GM21515 (cell line): ENCODE results near the gene TCIRG1.
"Not testable (repeated sequence)": the region's sequence is repeated elsewhere in the genome, so short reads cannot be mapped to it uniquely, and the experiment has no call there.

Experiments
- ATAC-seq: cut with Tn5 transposase; IDR thresholded peaks from one replicate; pipeline ENCODE4 v1.9.1; 2021; ENCODE audit not compliant: unreplicated experiment

The TCIRG1 gene

GRCh38 chr11:68082481-68082880, 43.7 kb downstream of the TCIRG1 start:
- ATAC-seq: no peak

GRCh38 chr11:68083517-68083916, 44.7 kb downstream of the TCIRG1 start:
- ATAC-seq: no peak

GRCh38 chr11:68089679-68090078, 50.9 kb downstream of the TCIRG1 start:
- ATAC-seq: no peak

GRCh38 chr11:68090287-68090686, 51.5 kb downstream of the TCIRG1 start:
- ATAC-seq: no peak

- no peak for ATAC-seq
These were observed 51.9 kb downstream of the TCIRG1 start for GRCh38 chr11:68090706-68091105.

GRCh38 chr11:68092411-68092810, 53.6 kb downstream of the TCIRG1 start:
- no peak for ATAC-seq

GRCh38 chr11:68092946-68093345, 54.1 kb downstream of the TCIRG1 start:
- not testable (repeated sequence) for ATAC-seq

GRCh38 chr11:68093565-68093964, 54.7 kb downstream of the TCIRG1 start:
- no peak for ATAC-seq

GRCh38 chr11:68096962-68097361, 58.1 kb downstream of the TCIRG1 start:
- ATAC-seq: no peak

- no peak for ATAC-seq
These were observed 60.2 kb downstream of the TCIRG1 start for GRCh38 chr11:68099057-68099456.

- ATAC-seq: no peak
These were observed 60.9 kb downstream of the TCIRG1 start for GRCh38 chr11:68099474-68100405.
